Measurements from ENCODE around the gene ADD2. TPM values are rescaled to one million over a fixed set of nuclear protein-coding genes. Genes with fewer than 3 reads are reported as not detected.

ADD2 gene
- total and polyA plus RNA-seq, 2 experiments from 2014 or later: 34.6 to 223 TPM

GRCh38 chr2:70674636-70675430, 93.2 kb downstream of the ADD2 start:
- TF ChIP-seq POLR2AphosphoS5 (IDR thresholded peaks at IDR 0.05; ENCODE audit: low read depth) (no peak), EZH2 (IDR thresholded peaks at IDR 0.05; ENCODE audit: low read depth, unreplicated experiment) (no peak), ZNF114 (CRISPR knock-in tag; IDR thresholded peaks at IDR 0.05) (no peak), EZH2phosphoT487 (IDR thresholded peaks at IDR 0.05; ENCODE audit: unreplicated experiment) (no peak), ZNF462 (CRISPR knock-in tag; IDR thresholded peaks at IDR 0.05) (no peak), CREB1 (CRISPR knock-in tag; IDR thresholded peaks at IDR 0.05; ENCODE audit: low read depth) (no peak), ZNF331 (CRISPR knock-in tag; IDR thresholded peaks at IDR 0.05; ENCODE audit: low read depth) (no peak), NANOG (IDR thresholded peaks at IDR 0.05; ENCODE audit: borderline replicate concordance) (no peak), STAT1 (IDR thresholded peaks at IDR 0.05; ENCODE audit: unreplicated experiment) (no peak), JUNB (IDR thresholded peaks at IDR 0.05; ENCODE audit: unreplicated experiment) (no peak), REST (IDR thresholded peaks at IDR 0.05; ENCODE audit: unreplicated experiment) (no peak)
- TF ChIP-seq, protein P1, sequence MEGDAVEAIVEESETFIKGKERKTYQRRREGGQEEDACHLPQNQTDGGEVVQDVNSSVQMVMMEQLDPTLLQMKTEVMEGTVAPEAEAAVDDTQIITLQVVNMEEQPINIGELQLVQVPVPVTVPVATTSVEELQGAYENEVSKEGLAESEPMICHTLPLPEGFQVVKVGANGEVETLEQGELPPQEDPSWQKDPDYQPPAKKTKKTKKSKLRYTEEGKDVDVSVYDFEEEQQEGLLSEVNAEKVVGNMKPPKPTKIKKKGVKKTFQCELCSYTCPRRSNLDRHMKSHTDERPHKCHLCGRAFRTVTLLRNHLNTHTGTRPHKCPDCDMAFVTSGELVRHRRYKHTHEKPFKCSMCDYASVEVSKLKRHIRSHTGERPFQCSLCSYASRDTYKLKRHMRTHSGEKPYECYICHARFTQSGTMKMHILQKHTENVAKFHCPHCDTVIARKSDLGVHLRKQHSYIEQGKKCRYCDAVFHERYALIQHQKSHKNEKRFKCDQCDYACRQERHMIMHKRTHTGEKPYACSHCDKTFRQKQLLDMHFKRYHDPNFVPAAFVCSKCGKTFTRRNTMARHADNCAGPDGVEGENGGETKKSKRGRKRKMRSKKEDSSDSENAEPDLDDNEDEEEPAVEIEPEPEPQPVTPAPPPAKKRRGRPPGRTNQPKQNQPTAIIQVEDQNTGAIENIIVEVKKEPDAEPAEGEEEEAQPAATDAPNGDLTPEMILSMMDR (conservative IDR thresholded peaks at IDR 0.05; ENCODE audit: low read depth in 2 of 2): no peak
- TF ChIP-seq, protein P2, sequence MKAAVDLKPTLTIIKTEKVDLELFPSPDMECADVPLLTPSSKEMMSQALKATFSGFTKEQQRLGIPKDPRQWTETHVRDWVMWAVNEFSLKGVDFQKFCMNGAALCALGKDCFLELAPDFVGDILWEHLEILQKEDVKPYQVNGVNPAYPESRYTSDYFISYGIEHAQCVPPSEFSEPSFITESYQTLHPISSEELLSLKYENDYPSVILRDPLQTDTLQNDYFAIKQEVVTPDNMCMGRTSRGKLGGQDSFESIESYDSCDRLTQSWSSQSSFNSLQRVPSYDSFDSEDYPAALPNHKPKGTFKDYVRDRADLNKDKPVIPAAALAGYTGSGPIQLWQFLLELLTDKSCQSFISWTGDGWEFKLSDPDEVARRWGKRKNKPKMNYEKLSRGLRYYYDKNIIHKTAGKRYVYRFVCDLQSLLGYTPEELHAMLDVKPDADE (IDR thresholded peaks at IDR 0.05): no peak
- Histone ChIP-seq H2AFZ (no peak overlapping the region), H3F3A (replicated peaks; ENCODE audit: low read depth) (no peaks in the 10 kb centered on the region), H3K4me3 (no peak overlapping the region), H3K9me2 (ENCODE audit: insufficient read depth) (no peaks in the 10 kb centered on the region), H3K36me3 (ENCODE audit: insufficient read depth) (peaks cover 60% of the 10 kb centered on the region), H3K27ac (ENCODE audit: low read depth) (no peak overlapping the region), H3K4me1 (ENCODE audit: insufficient read depth) (0 out of 2 replicates have a peak, but pooled peaks cover 4% of the 10 kb centered on the region), H3K79me2 (replicated peaks; ENCODE audit: insufficient read depth) (no peaks in the 10 kb centered on the region), H3K27me3 (ENCODE audit: insufficient read depth) (no peaks in the 10 kb centered on the region), H3K4me2 (no peak overlapping the region), H4K20me1 (replicated peaks; ENCODE audit: insufficient read depth) (no peaks in the 10 kb centered on the region; the same call in 1 of the 2 replicates)
- no peak overlapping the region for H3K4me3 Mint-ChIP-seq
- peaks cover 91% of the 10 kb centered on the region for H3K36me3 Mint-ChIP-seq (ENCODE audit: low read depth)
- ATAC-seq: no peak
- H3K27me3 Mint-ChIP-seq (ENCODE audit: insufficient read depth, low read depth, poor library complexity): peaks cover 5% of the 10 kb centered on the region
- H3K27ac Mint-ChIP-seq: no peak overlapping the region
- H3K9me3 Mint-ChIP-seq: no peaks in the 10 kb centered on the region
- peaks cover 11% of the 10 kb centered on the region for H3K4me1 Mint-ChIP-seq
- no peak for DNase-seq (ENCODE audit: low spot score)

Data from GM23338 (cell line).